C4-2B (cell line): ENCODE measurements around the gene PARK7.

Experiments used
- CTCF ChIP-seq: fragments of 450-650 bp; conservative IDR thresholded peaks from 2 replicates; pipeline ENCODE4 v1.5.1; 2017; ENCODE audit warnings: mild to moderate bottlenecking
- ZFX ChIP-seq: fragments of 450-650 bp; IDR thresholded peaks from 2 replicates; pipeline ENCODE4 v1.6.1; 2017

GRCh38 chr1:7940034-7940433 lies 21.5 kb upstream of the PARK7 start:
- TF ChIP-seq CTCF (no peak), ZFX (no peak)
